Activated T-cell treated with anti-CD3 and anti-CD28 coated beads, Interleukin-2, amount 50 U/mL, for 72 hours (primary cell): ENCODE results near the gene PSMD2. TPM values are rescaled to one million over a fixed set of nuclear protein-coding genes. Genes with fewer than 3 reads are reported as not detected.

Experiments
- ATAC-seq, 2 donors: fragments of 150-1000 bp; cut with Tn5 transposase; replicated peaks in 1 of 2; 2 replicates each; pipeline ENCODE4 v1.10.0; 2021; ENCODE audit warnings: moderate library complexity in 2 of 2, mild to moderate bottlenecking in 1 of 2
- DNase-seq, 2 donors: peaks; one replicate each; pipeline ENCODE4 v3.0.0; 2021 to 2022; ENCODE audit warnings: mixed read lengths in 1 of 2
- H3K27ac Mint-ChIP-seq: one replicate; pipeline ENCODE4 v1.8.0; 2022; ENCODE audit warnings: mild to moderate bottlenecking, moderate library complexity, mixed read lengths
- H3K27me3 Mint-ChIP-seq: one replicate; pipeline ENCODE4 v1.8.0; 2022; ENCODE audit warnings: low read depth, mixed read lengths
- H3K36me3 Mint-ChIP-seq, 2 donors: one replicate each; pipeline ENCODE4 v1.8.0; 2022; ENCODE audit warnings: mixed read lengths in 2 of 2, mild to moderate bottlenecking in 1 of 2; ENCODE audit not compliant: insufficient read depth in 2 of 2
- H3K4me1 Mint-ChIP-seq: one replicate; pipeline ENCODE4 v1.8.0; 2022; ENCODE audit warnings: low read depth, mixed read lengths
- H3K4me3 Mint-ChIP-seq, 2 donors: one replicate each; pipeline ENCODE4 v1.8.0; 2022; ENCODE audit warnings: mild to moderate bottlenecking in 2 of 2, mixed read lengths in 2 of 2, moderate library complexity in 2 of 2
- H3K9me3 Mint-ChIP-seq, 2 donors: one replicate each; pipeline ENCODE4 v1.8.0; 2022; ENCODE audit warnings: mixed read lengths in 2 of 2
- total RNA-seq, 2 donors: library from RNA; stranded (reverse); gene quantifications; one replicate each; pipeline ENCODE4 v1.2.3, GENCODE V29; 2022

PSMD2 gene
- total RNA-seq, 2 donors from 2014 or later: 169 to 184 TPM

- ATAC-seq (no peak), DNase-seq (no peak)
- no peak overlapping the region for H3K27ac Mint-ChIP-seq
- H3K4me3 Mint-ChIP-seq: no peak overlapping the region
- peaks cover 9% of the 10 kb centered on the region for H3K27me3 Mint-ChIP-seq
- H3K36me3 Mint-ChIP-seq: no peaks in the 10 kb centered on the region
- no peaks in the 10 kb centered on the region for H3K9me3 Mint-ChIP-seq
- H3K4me1 Mint-ChIP-seq: no peaks in the 10 kb centered on the region
Observed at GRCh38 chr3:184291044-184291737, 7.8 kb upstream of the PSMD2 start.

GRCh38 chr3:184291738-184292445, 7.1 kb upstream of the PSMD2 start:
- H3K36me3 Mint-ChIP-seq: no peaks in the 10 kb centered on the region
- peaks cover 4% of the 10 kb centered on the region for H3K27me3 Mint-ChIP-seq
- H3K27ac Mint-ChIP-seq: no peak overlapping the region
- ATAC-seq (no peak), DNase-seq (no peak)
- no peaks in the 10 kb centered on the region for H3K4me1 Mint-ChIP-seq
- no peak overlapping the region for H3K4me3 Mint-ChIP-seq
- no peaks in the 10 kb centered on the region for H3K9me3 Mint-ChIP-seq

GRCh38 chr3:184295771-184296170, 3.3 kb upstream of the PSMD2 start:
- no peaks in the 10 kb centered on the region for H3K27me3 Mint-ChIP-seq
- no peak overlapping the region for H3K4me3 Mint-ChIP-seq
- ATAC-seq: no peak
- peaks cover 21% of the 10 kb centered on the region for H3K4me1 Mint-ChIP-seq
- DNase-seq: no peak
- no peak overlapping the region for H3K27ac Mint-ChIP-seq
- no peaks in the 10 kb centered on the region for H3K9me3 Mint-ChIP-seq
- peaks cover under 1 to 5% of the 10 kb centered on the region in 2 donors for H3K36me3 Mint-ChIP-seq

GRCh38 chr3:184296616-184297015, 2.4 kb upstream of the PSMD2 start:
- H3K36me3 Mint-ChIP-seq: peaks cover 5% of the 10 kb centered on the region in 2 donors
- H3K4me1 Mint-ChIP-seq: peaks cover 29% of the 10 kb centered on the region
- ATAC-seq (no peak), DNase-seq (no peak)
- H3K9me3 Mint-ChIP-seq: no peaks in the 10 kb centered on the region
- no peaks in the 10 kb centered on the region for H3K27me3 Mint-ChIP-seq
- H3K4me3 Mint-ChIP-seq: no peak overlapping the region
- no peak overlapping the region for H3K27ac Mint-ChIP-seq

GRCh38 chr3:184299488-184300377, 692 bp downstream of the PSMD2 start:
- peak overlapping the region; percentile 94 for H3K27ac Mint-ChIP-seq
- no peaks in the 10 kb centered on the region for H3K9me3 Mint-ChIP-seq
- no peaks in the 10 kb centered on the region for H3K27me3 Mint-ChIP-seq
- no peak for ATAC-seq
- peak overlapping the region; percentile 86 to 93 for H3K4me3 Mint-ChIP-seq
- no peak for DNase-seq
- peaks cover 32% of the 10 kb centered on the region for H3K4me1 Mint-ChIP-seq
- peaks cover 10 to 14% of the 10 kb centered on the region in 2 donors for H3K36me3 Mint-ChIP-seq

- Mint-ChIP-seq H3K27ac (peak overlapping the region; percentile 94), H3K36me3 (peaks cover 10 to 14% of the 10 kb centered on the region in 2 donors), H3K4me3 (peak overlapping the region; percentile 86 to 93), H3K4me1 (peaks cover 32% of the 10 kb centered on the region), H3K9me3 (no peaks in the 10 kb centered on the region), H3K27me3 (no peaks in the 10 kb centered on the region)
- no peak for DNase-seq
- ATAC-seq: no peak
Observed at GRCh38 chr3:184300378-184300720, 1.3 kb downstream of the PSMD2 start.

GRCh38 chr3:184305577-184305976, 6.5 kb downstream of the PSMD2 start:
- ATAC-seq (peak in 1 of 2 donors; percentile 58), DNase-seq (no peak)
- Mint-ChIP-seq H3K27me3 (no peaks in the 10 kb centered on the region), H3K4me1 (peaks cover 13% of the 10 kb centered on the region), H3K36me3 (peaks cover 5 to 37% of the 10 kb centered on the region in 2 donors), H3K27ac (no peak overlapping the region), H3K9me3 (no peaks in the 10 kb centered on the region), H3K4me3 (no peak overlapping the region)

GRCh38 chr3:184306341-184306972, 7.4 kb downstream of the PSMD2 start:
- Mint-ChIP-seq H3K9me3 (no peaks in the 10 kb centered on the region), H3K36me3 (peaks cover 5 to 34% of the 10 kb centered on the region in 2 donors), H3K27ac (no peak overlapping the region), H3K27me3 (no peaks in the 10 kb centered on the region), H3K4me3 (no peak overlapping the region), H3K4me1 (peaks cover 4% of the 10 kb centered on the region)
- ATAC-seq (no peak), DNase-seq (no peak)

- H3K4me1 Mint-ChIP-seq: no peaks in the 10 kb centered on the region
- ATAC-seq (no peak), DNase-seq (no peak)
- H3K9me3 Mint-ChIP-seq: no peaks in the 10 kb centered on the region
- H3K27me3 Mint-ChIP-seq: no peaks in the 10 kb centered on the region
- H3K27ac Mint-ChIP-seq: no peak overlapping the region
- H3K4me3 Mint-ChIP-seq: no peak overlapping the region
- H3K36me3 Mint-ChIP-seq: peaks cover 2 to 27% of the 10 kb centered on the region in 2 donors
Observed at GRCh38 chr3:184307915-184308314, 8.9 kb downstream of the PSMD2 start.

- H3K4me3 Mint-ChIP-seq: no peak overlapping the region
Observed at GRCh38 chr3:184308744-184309143, 9.7 kb downstream of the PSMD2 start.

GRCh38 chr3:184311633-184312032, 12.6 kb downstream of the PSMD2 start:
- Mint-ChIP-seq H3K27ac (no peak overlapping the region), H3K36me3 (peaks cover 5 to 23% of the 10 kb centered on the region in 2 donors), H3K4me3 (no peak overlapping the region), H3K4me1 (peaks cover 15% of the 10 kb centered on the region), H3K9me3 (no peaks in the 10 kb centered on the region), H3K27me3 (no peaks in the 10 kb centered on the region)
- ATAC-seq (no peak), DNase-seq (no peak)

More at GRCh38 chr3:184308744-184309143, 9.7 kb downstream of the PSMD2 start:
- peaks cover 2 to 27% of the 10 kb centered on the region in 2 donors for H3K36me3 Mint-ChIP-seq
- DNase-seq: no peak
- ATAC-seq: no peak
- H3K4me1 Mint-ChIP-seq: peaks cover under 1% of the 10 kb centered on the region
- no peak overlapping the region for H3K27ac Mint-ChIP-seq
- no peaks in the 10 kb centered on the region for H3K9me3 Mint-ChIP-seq
- H3K27me3 Mint-ChIP-seq: no peaks in the 10 kb centered on the region

GRCh38 chr3:184314363-184314699, 15.3 kb downstream of the PSMD2 start, which contains the start of gene EIF4G1:
EIF4G1 (plus strand) TSS chr3:184314606; CDS start chr3:184315797, 1,191 bp downstream.
- Mint-ChIP-seq H3K9me3 (no peaks in the 10 kb centered on the region), H3K4me3 (peak within 1 kb of the TSS; percentile 82 to 92), H3K36me3 (peaks cover 13 to 23% of the 10 kb centered on the region in 2 donors), H3K27ac (peak within 1 kb of the TSS; percentile 90), H3K4me1 (peaks cover 36% of the 10 kb centered on the region), H3K27me3 (no peaks in the 10 kb centered on the region)
- peak; percentile 96 for DNase-seq
- peak; percentile 91 to 96 for ATAC-seq
